ENCODE measurements around the gene HOXD11. TPM values are rescaled to one million over a fixed set of nuclear protein-coding genes. Genes with fewer than 3 reads are reported as not detected.
A peak's percentile ranks its signal among the peaks of the same experiment; 100 is the strongest.

Gene HOXD11
- total and polyA plus RNA-seq, 2 experiments from 2014 or later: not detected

- Mint-ChIP-seq H3K36me3 (ENCODE audit: low read depth) (no peaks in the 10 kb centered on the region; the same call in 2 of the 3 replicates), H3K9me3 (no peaks in the 10 kb centered on the region; the same call in 2 of the 3 replicates), H3K27me3 (ENCODE audit: insufficient read depth, low read depth, poor library complexity) (peaks cover 100% of the 10 kb centered on the region), H3K4me3 (no peak overlapping the region), H3K4me1 (peaks cover 27% of the 10 kb centered on the region; the same call in 2 of the 3 replicates), H3K27ac (no peak overlapping the region)
- H2AFZ ChIP-seq: no peak overlapping the region
- H4K20me1 ChIP-seq (replicated peaks; ENCODE audit: insufficient read depth): peaks cover 35% of the 10 kb centered on the region
- peaks cover 16% of the 10 kb centered on the region for H3F3A ChIP-seq (replicated peaks; ENCODE audit: low read depth)
- H3K36me3 ChIP-seq (ENCODE audit: insufficient read depth): no peaks in the 10 kb centered on the region; the same call in 1 of the 2 replicates
- peaks cover 100% of the 10 kb centered on the region for H3K27me3 ChIP-seq (ENCODE audit: insufficient read depth)
- peaks cover 28% of the 10 kb centered on the region for H3K4me1 ChIP-seq (ENCODE audit: insufficient read depth)
- DNase-seq (ENCODE audit: low spot score): no peak
- no peak overlapping the region for H3K4me3 ChIP-seq
- H3K9me2 ChIP-seq (ENCODE audit: insufficient read depth): no peaks in the 10 kb centered on the region
- no peak overlapping the region for H3K27ac ChIP-seq (ENCODE audit: low read depth)
- no peak for TF ChIP-seq CTCF (conservative IDR thresholded peaks at IDR 0.05; ENCODE audit: low read depth in 2 of 2)
- TF ChIP-seq EZH2 (IDR thresholded peaks at IDR 0.05; ENCODE audit: low read depth, unreplicated experiment): peak; percentile 55
- no peaks in the 10 kb centered on the region for H3K79me2 ChIP-seq (replicated peaks; ENCODE audit: insufficient read depth)
- no peak overlapping the region for H3K4me2 ChIP-seq
- no peak for ATAC-seq
Observed at GRCh38 chr2:176072292-176072669, 34.8 kb upstream of the HOXD11 start.

- Mint-ChIP-seq H3K4me3 (no peak overlapping the region; the same call in 2 of the 3 replicates), H3K36me3 (ENCODE audit: low read depth) (no peaks in the 10 kb centered on the region; the same call in 2 of the 3 replicates), H3K9me3 (no peaks in the 10 kb centered on the region; the same call in 2 of the 3 replicates), H3K27me3 (ENCODE audit: insufficient read depth, low read depth, poor library complexity) (peaks cover 99% of the 10 kb centered on the region), H3K27ac (no peak overlapping the region), H3K4me1 (peaks cover 23% of the 10 kb centered on the region)
- peak; percentile 49 for DNase-seq (ENCODE audit: low spot score)
- Histone ChIP-seq H3K9me2 (ENCODE audit: insufficient read depth) (no peaks in the 10 kb centered on the region), H3K27ac (ENCODE audit: low read depth) (no peak overlapping the region), H4K20me1 (replicated peaks; ENCODE audit: insufficient read depth) (peaks cover 36% of the 10 kb centered on the region), H3K4me2 (peak overlapping the region; percentile 49), H3K4me1 (ENCODE audit: insufficient read depth) (peaks cover 22% of the 10 kb centered on the region), H3F3A (replicated peaks; ENCODE audit: low read depth) (peaks cover 16% of the 10 kb centered on the region), H3K27me3 (ENCODE audit: insufficient read depth) (peaks cover 100% of the 10 kb centered on the region), H3K79me2 (replicated peaks; ENCODE audit: insufficient read depth) (no peaks in the 10 kb centered on the region), H3K4me3 (0 out of 2 replicates have a peak overlapping the region, but pooled peaks have one; percentile 32), H3K36me3 (ENCODE audit: insufficient read depth) (no peaks in the 10 kb centered on the region; the same call in 1 of the 2 replicates), H2AFZ (no peak overlapping the region)
- TF ChIP-seq NANOG (IDR thresholded peaks at IDR 0.05; ENCODE audit: borderline replicate concordance): no peak
- peak; percentile 92 for TF ChIP-seq EZH2 (IDR thresholded peaks at IDR 0.05; ENCODE audit: low read depth, unreplicated experiment)
- TF ChIP-seq ZNF114 (CRISPR knock-in tag; IDR thresholded peaks at IDR 0.05): no peak
- no peak for TF ChIP-seq JUNB (IDR thresholded peaks at IDR 0.05; ENCODE audit: unreplicated experiment)
- TF ChIP-seq CTCF (conservative IDR thresholded peaks at IDR 0.05; ENCODE audit: low read depth in 2 of 2): no peak
- no peak for TF ChIP-seq ZNF462 (CRISPR knock-in tag; IDR thresholded peaks at IDR 0.05)
- peak; percentile 71 for TF ChIP-seq EZH2phosphoT487 (IDR thresholded peaks at IDR 0.05; ENCODE audit: unreplicated experiment)
- no peak for TF ChIP-seq POLR2AphosphoS5 (IDR thresholded peaks at IDR 0.05; ENCODE audit: low read depth)
- ATAC-seq: peak; percentile 38
Observed at GRCh38 chr2:176072951-176073904, 33.9 kb upstream of the HOXD11 start.
